HepG2 (cell line): ENCODE data around the gene GAREM1. TPM values are rescaled to one million over a fixed set of nuclear protein-coding genes. Genes with fewer than 3 reads are reported as not detected.
A peak's percentile ranks its signal among the peaks of the same experiment; 100 is the strongest.

Source experiments
- ATF3 ChIP-seq: sonication (generic); formaldehyde crosslinking; IDR thresholded peaks from 2 replicates; pipeline ENCODE4 v1.4.0; 2020; ENCODE audit warnings: missing genetic modification reagents
- ATF6 ChIP-seq: sonication (generic); formaldehyde crosslinking; conservative IDR thresholded peaks from 2 replicates; pipeline ENCODE4 v1.4.0; 2020; ENCODE audit warnings: missing genetic modification reagents
- BRCA1 ChIP-seq: sonication (generic); formaldehyde crosslinking; IDR thresholded peaks from 2 replicates; pipeline ENCODE4 v1.4.0; 2020; ENCODE audit warnings: missing genetic modification reagents
- CREM ChIP-seq, 2 experiments: sonication (generic) in 1 of 2; formaldehyde crosslinking in 1 of 2; IDR thresholded peaks; 2 replicates each; pipeline versions ENCODE4 v1.4.0 to v1.6.1; 2016 to 2020; ENCODE audit warnings: antibody characterized with exemption in 1 of 2, mild to moderate bottlenecking in 1 of 2, missing genetic modification reagents in 1 of 2
- ONECUT2 ChIP-seq: sonication (generic); formaldehyde crosslinking; IDR thresholded peaks from 2 replicates; pipeline ENCODE4 v1.4.0; 2020; ENCODE audit warnings: missing genetic modification reagents
- PHB2 ChIP-seq: fragments of 450-650 bp; IDR thresholded peaks from 2 replicates; pipeline ENCODE4 v1.6.1; 2018; ENCODE audit not compliant: partially characterized antibody
- TCF7 ChIP-seq: sonication (generic); IDR thresholded peaks from 2 replicates; pipeline ENCODE4 v1.6.1; 2016; ENCODE audit warnings: antibody characterized with exemption, low read depth
- TFAP4 ChIP-seq: sonication (generic); IDR thresholded peaks from 2 replicates; pipeline ENCODE4 v1.6.1; 2016; ENCODE audit warnings: low read depth, borderline replicate concordance
- ZBTB33 ChIP-seq: sonication (generic); formaldehyde crosslinking; IDR thresholded peaks from 2 replicates; pipeline ENCODE4 v1.4.0; 2020; ENCODE audit warnings: missing genetic modification reagents
- ZFP36L1 ChIP-seq: sonication (generic); formaldehyde crosslinking; IDR thresholded peaks from 2 replicates; pipeline ENCODE4 v1.8.0; 2022; ENCODE audit warnings: mild to moderate bottlenecking, missing genetic modification reagents, moderate library complexity
- ZHX2 ChIP-seq, 2 experiments: sonication (generic) in 1 of 2; formaldehyde crosslinking in 1 of 2; IDR thresholded peaks; 2 replicates each; pipeline versions ENCODE4 v1.6.1 to v1.9.0; 2014 to 2022; ENCODE audit warnings: antibody characterized with exemption in 1 of 2, borderline replicate concordance in 1 of 2, inconsistent platforms in 1 of 2, low read depth in 1 of 2, missing genetic modification reagents in 1 of 2
- ZNF101 ChIP-seq: sonication (generic); formaldehyde crosslinking; IDR thresholded peaks from 2 replicates; pipeline ENCODE4 v1.4.0; 2020; ENCODE audit warnings: mild to moderate bottlenecking, low read depth, missing genetic modification reagents, borderline replicate concordance
- ZNF160 ChIP-seq: sonication (generic); formaldehyde crosslinking; IDR thresholded peaks from 2 replicates; pipeline ENCODE4 v1.8.0; 2022; ENCODE audit warnings: mild to moderate bottlenecking, inconsistent platforms, missing genetic modification reagents
- ZNF543 ChIP-seq: sonication (generic); formaldehyde crosslinking; IDR thresholded peaks from 2 replicates; pipeline ENCODE4 v1.4.0; 2020; ENCODE audit warnings: mild to moderate bottlenecking, missing genetic modification reagents
- ZNF576 ChIP-seq: sonication (generic); formaldehyde crosslinking; IDR thresholded peaks from 2 replicates; pipeline ENCODE4 v1.4.0; 2020; ENCODE audit warnings: mild to moderate bottlenecking, missing genetic modification reagents
- ZNF841 ChIP-seq: sonication (generic); formaldehyde crosslinking; IDR thresholded peaks from 2 replicates; pipeline ENCODE4 v1.8.1; 2023; ENCODE audit warnings: missing genetic modification reagents, borderline replicate concordance
- ZSCAN9 ChIP-seq: IDR thresholded peaks from 2 replicates; pipeline ENCODE4 v1.6.1; 2016; ENCODE audit warnings: borderline replicate concordance
- polyA plus RNA-seq, 8 experiments: library from polyadenylated mRNA; depleted of rRNA in 3 of 8; stranded (reverse) in 7 of 8; unstranded in 1 of 8; fragments of >200 nt; fragmentation: Illumina TruSeq in 4 of 8; extraction: Trizol in 4 of 8; gene quantifications; 2 replicates each; pipeline versions ENCODE4 v1.2.1 to v1.2.3, GENCODE V29; 2011 to 2016; ENCODE audit warnings: low read depth in 4 of 8, missing spikeins in 1 of 8, mixed read lengths in 1 of 8; ENCODE audit not compliant: insufficient read depth in 1 of 8
- total RNA-seq, 5 experiments: library from RNA; depleted of rRNA; stranded (reverse); fragments of >200 nt; fragmentation: Illumina TruSeq; extraction: Trizol; gene quantifications; 2 replicates each; pipeline ENCODE4 v1.2.3, GENCODE V29; 2016; ENCODE audit warnings: low read depth in 1 of 5

GAREM1 gene
- total and polyA plus RNA-seq, 2 of the 13 experiments (the other 11 are each of a cell fraction or from before 2014, with no cell fraction given), result 2.5 to 2.9 TPM

GRCh38 chr18:32372381-32373061, 98.2 kb downstream of the GAREM1 start (continued):
- no peak for TF ChIP-seq ZNF543 (CRISPR knock-in tag)
- peak; percentile 84 for TF ChIP-seq ZSCAN9 (CRISPR knock-in tag)
- peak; percentile 62 for TF ChIP-seq ZBTB33
- TF ChIP-seq BRCA1 (CRISPR knock-in tag), result no peak
- TF ChIP-seq ONECUT2, result peak; percentile 95
- TF ChIP-seq ZNF576 (CRISPR knock-in tag), result no peak
- peak; percentile 81 for TF ChIP-seq CREM (IDR thresholded peaks at IDR 0.05)
- TF ChIP-seq CREM (CRISPR knock-in tag; IDR thresholded peaks at IDR 0.05), result no peak
- TF ChIP-seq ZNF841 (CRISPR knock-in tag), result no peak
- TF ChIP-seq ZFP36L1 (CRISPR knock-in tag), result peak; percentile 69; the same call in 1 of the 2 replicates
- no peak for TF ChIP-seq ZNF101 (CRISPR knock-in tag)
- peak; percentile 39; the same call in 1 of the 2 replicates for TF ChIP-seq TCF7
- peak; percentile 82 for TF ChIP-seq ATF3
- TF ChIP-seq TFAP4, result no peak
- no peak for TF ChIP-seq ZNF160 (CRISPR knock-in tag)
- 0 out of 2 replicates have a peak, but pooled peaks have one; percentile 54 for TF ChIP-seq ZHX2 (IDR thresholded peaks at IDR 0.05; ENCODE audit: low read depth)
- TF ChIP-seq ZHX2 (CRISPR knock-in tag; IDR thresholded peaks at IDR 0.05; ENCODE audit: borderline replicate concordance), result no peak; the same call in 1 of the 2 replicates
- no peak for TF ChIP-seq PHB2
- no peak for TF ChIP-seq ATF6 (CRISPR knock-in tag)
